Thymus (tissue), 11 donors: Measurements from ENCODE around the gene CAMTA1. TPM values are rescaled to one million over a fixed set of nuclear protein-coding genes. Genes with fewer than 3 reads are reported as not detected.
"Not testable (repeated sequence)": the region's sequence is repeated elsewhere in the genome, so short reads cannot be mapped to it uniquely, and the experiment has no call there.

Source experiments
- DNase-seq, 9 donors: peaks; one replicate each; pipeline ENCODE4 v3.0.0-alpha.2; 2013; ENCODE audit warnings: low spot score in 9 of 9, low read depth in 6 of 9, missing footprints in 1 of 9
- H3K27ac ChIP-seq, 2 donors: one replicate each; pipeline ENCODE4 v1.5.1; 2013; ENCODE audit warnings: control low read depth in 1 of 2, low read depth in 1 of 2, low read length in 1 of 2, mild to moderate bottlenecking in 1 of 2, moderate library complexity in 1 of 2
- H3K27me3 ChIP-seq, 2 donors: one replicate each; pipeline ENCODE4 v1.5.1; 2013; ENCODE audit warnings: low read length in 1 of 2; ENCODE audit not compliant: control insufficient read depth in 2 of 2, insufficient read depth in 1 of 2
- H3K36me3 ChIP-seq, 2 donors: one replicate each; pipeline ENCODE4 v1.5.1; 2013; ENCODE audit warnings: low read length in 1 of 2, mild to moderate bottlenecking in 1 of 2, moderate library complexity in 1 of 2; ENCODE audit not compliant: control insufficient read depth in 2 of 2, insufficient read depth in 2 of 2
- H3K4me1 ChIP-seq, 2 donors: one replicate each; pipeline ENCODE4 v1.5.1; 2013; ENCODE audit warnings: low read length in 2 of 2; ENCODE audit not compliant: control insufficient read depth in 2 of 2, insufficient read depth in 2 of 2
- H3K4me3 ChIP-seq, 2 donors: one replicate each; pipeline ENCODE4 v1.5.1; 2013; ENCODE audit warnings: low read length in 2 of 2, control low read depth in 1 of 2, mild to moderate bottlenecking in 1 of 2
- H3K9me3 ChIP-seq, 2 donors: one replicate each; pipeline ENCODE4 v1.5.1; 2013; ENCODE audit warnings: low read length in 1 of 2, mild to moderate bottlenecking in 1 of 2; ENCODE audit not compliant: control insufficient read depth in 2 of 2, insufficient read depth in 1 of 2
- WGBS: extraction: QIAGEN DNeasy Blood & Tissue Kit; methylation state at CpG from one replicate; pipeline ENCODE4 v1.1.7; 2013; 5-methylcytosine and 5-hydroxymethylcytosine counted together
- polyA plus RNA-seq: library from polyadenylated mRNA; stranded (reverse); fragments of 200-250 nt; gene quantifications from one replicate; pipeline ENCODE4 v1.2.3, GENCODE V29; 2013
- total RNA-seq: library from RNA; stranded (reverse); fragments of 120-200 nt; gene quantifications from one replicate; pipeline ENCODE4 v1.2.4, GENCODE V29; 2013
- donor health status: healthy.

The CAMTA1 gene
- total and polyA plus RNA-seq, 2 donors = 32.0 to 158 TPM

DNA sequence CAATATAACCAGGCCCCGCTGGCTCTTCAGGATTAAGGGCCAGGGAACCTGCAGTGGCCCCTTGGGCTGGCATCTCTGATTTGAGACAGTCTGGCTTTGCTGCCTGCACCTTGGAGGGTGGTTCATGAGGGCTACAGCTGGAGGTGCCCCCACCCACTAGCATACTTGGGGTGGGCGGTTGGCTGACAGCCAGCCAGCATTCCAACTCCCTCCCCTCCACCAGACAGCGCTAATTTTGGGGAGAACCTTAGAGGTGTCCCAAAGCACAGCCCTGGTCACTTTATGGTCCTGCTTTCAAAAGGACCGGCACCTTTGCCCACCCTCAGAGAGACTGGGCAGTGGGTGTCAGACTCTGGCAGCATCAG, 805.2 kb downstream of the CAMTA1 start:
- Histone ChIP-seq H3K4me3 (no peak overlapping the region), H3K36me3 (no peaks in the 10 kb centered on the region), H3K4me1 (no peaks in the 10 kb centered on the region), H3K27me3 (no peaks in the 10 kb centered on the region), H3K27ac (no peak overlapping the region), H3K9me3 (no peaks in the 10 kb centered on the region)
- 95% methylated on average over 4 of the region's 4 CpGs for WGBS
- no peak for DNase-seq

DNA sequence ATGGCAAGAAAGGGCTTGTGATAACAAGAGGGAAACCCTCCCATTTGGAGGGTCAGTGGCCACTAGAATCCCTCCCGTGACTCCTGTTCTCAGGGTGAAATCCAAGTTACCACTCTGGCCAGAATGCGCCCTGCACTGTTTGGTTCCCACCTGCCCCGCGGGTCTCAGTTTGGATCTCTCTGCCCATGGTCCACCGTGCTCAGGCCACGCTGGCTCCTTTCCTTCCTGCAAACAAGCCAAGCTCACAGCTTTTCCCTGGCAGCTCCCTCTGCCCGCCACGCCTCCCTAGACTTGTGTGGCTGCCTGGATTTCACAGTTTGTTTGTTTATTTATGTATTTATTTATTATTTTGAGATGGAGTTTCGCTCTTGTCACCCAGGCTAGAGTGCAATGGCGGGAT, 806.3 kb downstream of the CAMTA1 start:
- WGBS = 95% methylated on average over 10 of the region's 10 CpGs
- no peak for DNase-seq
- no peak overlapping the region for H3K27ac ChIP-seq
- no peaks in the 10 kb centered on the region for H3K36me3 ChIP-seq
- no peaks in the 10 kb centered on the region for H3K4me1 ChIP-seq
- no peak overlapping the region for H3K4me3 ChIP-seq
- no peaks in the 10 kb centered on the region for H3K27me3 ChIP-seq
- H3K9me3 ChIP-seq = no peaks in the 10 kb centered on the region

DNA sequence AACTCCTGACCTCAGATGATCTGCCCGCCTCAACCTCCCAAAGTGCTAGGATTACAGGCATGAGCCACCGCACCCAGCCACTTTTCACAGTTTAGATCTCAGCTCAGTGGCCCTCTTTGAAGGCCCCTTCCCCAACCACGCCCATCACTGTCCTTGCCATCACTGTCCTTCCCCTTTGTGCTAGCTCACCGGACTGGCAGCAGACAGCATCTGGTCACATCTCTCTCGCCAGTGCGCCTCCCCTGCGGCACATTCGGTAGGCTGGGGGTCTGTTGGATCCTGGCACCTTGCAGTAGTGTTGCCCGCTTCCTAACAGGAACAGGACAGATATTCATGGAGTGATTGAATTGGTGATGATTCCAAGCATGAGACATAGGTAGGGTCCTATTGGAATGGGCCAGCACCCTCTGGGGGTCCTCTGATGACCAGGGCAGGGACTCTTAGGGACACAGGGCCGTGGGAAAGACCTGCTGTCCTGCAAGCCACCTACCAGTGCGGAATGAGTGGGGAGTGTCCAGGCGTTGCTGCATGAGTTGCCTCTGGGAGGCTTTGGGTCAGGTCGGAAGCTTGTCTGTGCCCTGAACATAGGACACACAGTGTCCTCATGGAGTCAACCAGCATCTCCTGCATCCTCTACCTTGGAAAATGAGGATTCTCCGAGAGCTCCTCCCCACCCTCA, 807.0 kb downstream of the CAMTA1 start:
- 94% methylated on average over 14 of the region's 14 CpGs for WGBS

DNA sequence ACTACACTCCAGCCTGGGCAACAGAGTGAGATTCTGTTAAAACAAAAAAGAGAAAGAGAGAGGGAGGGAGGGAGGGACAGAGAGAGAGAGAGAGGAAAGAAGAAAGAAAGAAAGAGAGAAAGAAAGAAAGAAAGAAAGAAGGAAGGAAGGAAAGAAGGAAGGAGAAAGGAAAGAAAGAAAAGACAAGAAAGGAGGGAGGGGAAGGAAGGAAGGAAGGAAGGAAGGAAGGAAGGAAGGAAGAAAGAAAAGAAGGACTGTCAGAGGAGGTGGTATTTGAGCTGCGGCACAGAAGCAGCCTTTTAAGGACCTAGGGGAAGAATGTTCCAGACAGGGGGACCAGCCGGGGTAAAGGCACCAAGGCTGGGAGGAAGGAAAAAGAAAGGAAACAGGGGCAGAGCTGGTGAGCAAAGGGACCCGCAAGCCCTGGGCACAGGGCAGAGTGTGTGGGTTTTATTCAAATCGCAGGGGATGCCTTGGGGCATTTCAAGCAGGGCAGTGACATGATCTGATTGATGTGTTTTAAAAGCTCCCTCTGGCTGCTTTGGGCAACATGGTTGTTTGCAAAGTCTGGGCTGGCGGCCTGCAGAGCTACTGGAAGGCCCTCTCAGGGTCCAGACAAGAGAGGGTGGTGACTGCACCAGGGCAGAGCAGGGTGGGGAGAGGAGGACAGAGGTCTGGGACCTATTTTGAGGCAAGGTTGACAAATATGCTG, 808.9 kb downstream of the CAMTA1 start:
- WGBS = 65% methylated on average over 5 of the region's 5 CpGs
- Histone ChIP-seq H3K27ac (no peak overlapping the region), H3K4me1 (no peaks in the 10 kb centered on the region), H3K4me3 (no peak overlapping the region), H3K27me3 (no peaks in the 10 kb centered on the region), H3K36me3 (no peaks in the 10 kb centered on the region), H3K9me3 (no peaks in the 10 kb centered on the region)
- DNase-seq = no peak

More for the DNA sequence above, 807.0 kb downstream of the CAMTA1 start:
- no peaks in the 10 kb centered on the region for H3K9me3 ChIP-seq
- H3K36me3 ChIP-seq = no peaks in the 10 kb centered on the region
- H3K27ac ChIP-seq = no peak overlapping the region
- H3K27me3 ChIP-seq = no peaks in the 10 kb centered on the region
- no peaks in the 10 kb centered on the region for H3K4me1 ChIP-seq
- DNase-seq = no peak
- no peak overlapping the region for H3K4me3 ChIP-seq

DNA sequence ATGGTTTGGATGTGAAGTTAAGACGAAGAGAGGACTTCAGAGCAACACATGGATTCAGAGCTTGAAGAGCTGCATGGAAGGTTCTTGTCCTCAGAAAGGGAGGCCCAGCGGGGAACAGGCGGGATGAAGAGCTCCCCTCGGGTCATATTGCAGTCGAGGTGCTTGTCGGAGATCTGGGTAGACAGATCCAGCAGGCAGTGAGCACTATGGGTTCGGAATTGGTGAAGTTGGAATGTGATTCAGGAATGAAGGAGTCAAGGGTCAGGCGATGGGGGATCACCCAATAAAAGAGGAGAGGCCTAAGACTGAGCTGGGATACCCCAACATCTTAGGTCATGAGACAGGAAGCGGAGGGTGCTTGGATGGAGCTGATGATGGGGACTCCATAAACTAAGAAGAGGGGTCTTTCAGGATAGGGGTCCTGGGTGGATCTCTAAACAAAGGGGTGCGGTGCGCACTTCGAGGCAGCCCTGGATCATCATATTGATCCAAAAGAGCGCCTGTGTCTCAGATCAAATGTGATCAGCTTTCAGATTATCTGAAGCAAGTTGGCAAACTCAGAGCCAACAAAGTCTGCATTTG, 809.6 kb downstream of the CAMTA1 start:
- Histone ChIP-seq H3K27me3 (no peaks in the 10 kb centered on the region), H3K36me3 (no peaks in the 10 kb centered on the region), H3K4me1 (no peaks in the 10 kb centered on the region), H3K27ac (no peak overlapping the region), H3K4me3 (no peak overlapping the region), H3K9me3 (no peaks in the 10 kb centered on the region)
- no peak for DNase-seq
- 94% methylated on average over 13 of the region's 13 CpGs for WGBS

DNA sequence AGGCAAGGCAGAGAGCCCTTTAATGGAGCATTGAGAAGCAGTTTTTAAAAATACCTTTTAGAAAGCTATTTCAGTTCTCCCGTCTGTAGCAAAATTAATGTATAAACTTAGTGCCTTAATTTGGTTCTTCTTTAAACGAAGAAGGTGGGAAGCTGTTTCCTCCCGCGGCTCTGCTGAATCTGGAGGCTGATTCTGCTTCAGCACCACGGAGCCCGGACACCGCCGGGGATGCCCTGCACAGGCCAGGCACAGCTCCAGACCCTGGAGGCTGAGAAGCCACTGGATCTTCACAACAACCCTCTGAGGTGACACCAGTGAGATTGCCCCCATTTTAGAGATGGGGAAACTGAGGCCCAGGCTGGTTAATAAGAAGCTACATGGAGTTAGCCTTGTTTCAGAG, 810.1 kb downstream of the CAMTA1 start:
- H3K4me1 ChIP-seq = no peaks in the 10 kb centered on the region
- WGBS = 80% methylated on average over 8 of the region's 8 CpGs
- no peaks in the 10 kb centered on the region for H3K9me3 ChIP-seq
- no peak overlapping the region for H3K4me3 ChIP-seq
- H3K27ac ChIP-seq = no peak overlapping the region
- no peaks in the 10 kb centered on the region for H3K27me3 ChIP-seq
- DNase-seq = no peak
- no peaks in the 10 kb centered on the region for H3K36me3 ChIP-seq

DNA sequence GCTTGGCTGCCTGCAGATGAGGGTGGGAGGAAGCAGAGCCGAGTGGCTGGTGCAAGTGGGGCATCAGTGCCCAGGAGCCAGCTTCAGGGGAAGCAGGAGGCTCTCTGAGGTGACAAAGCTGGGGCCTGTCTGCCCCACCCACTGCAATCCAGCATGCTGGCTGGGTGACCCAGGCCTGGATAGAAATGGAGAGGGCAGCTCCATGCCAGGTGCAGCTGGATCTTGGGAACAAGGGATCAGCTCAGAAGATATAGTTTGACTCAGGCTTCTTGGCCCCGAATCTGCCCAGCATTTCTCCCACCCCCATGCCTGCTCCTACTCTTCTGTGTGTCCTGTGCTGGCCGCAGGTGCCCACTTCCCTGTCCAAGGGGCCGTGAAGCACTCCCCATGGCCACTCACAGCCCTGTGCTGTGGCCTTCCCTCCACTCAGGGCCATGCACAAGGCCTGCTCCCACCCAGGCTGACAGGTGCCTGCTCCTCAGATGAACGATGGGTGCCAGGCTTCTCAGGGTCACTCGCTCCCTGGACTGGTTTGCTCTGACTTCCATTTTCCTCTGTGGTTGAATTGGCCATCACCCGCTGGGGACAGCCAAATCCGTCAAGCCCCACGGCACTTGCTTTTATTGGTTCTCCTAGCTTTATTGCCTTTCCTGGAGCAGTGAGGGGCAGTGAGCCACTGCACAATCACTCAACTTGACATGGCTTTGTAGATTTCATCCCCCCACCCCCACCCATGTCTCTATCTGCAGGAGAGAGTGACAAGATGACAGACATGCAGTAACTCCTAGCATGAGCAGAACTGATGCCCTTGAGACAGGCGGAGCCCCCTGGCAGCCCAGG, 811.1 kb downstream of the CAMTA1 start:
- no peaks in the 10 kb centered on the region for H3K4me1 ChIP-seq
- no peaks in the 10 kb centered on the region for H3K27me3 ChIP-seq
- H3K4me3 ChIP-seq = no peak overlapping the region
- no peak overlapping the region for H3K27ac ChIP-seq
- H3K36me3 ChIP-seq = no peaks in the 10 kb centered on the region
- no peaks in the 10 kb centered on the region for H3K9me3 ChIP-seq
- 90% methylated on average over 10 of the region's 10 CpGs for WGBS
- DNase-seq = no peak

DNA sequence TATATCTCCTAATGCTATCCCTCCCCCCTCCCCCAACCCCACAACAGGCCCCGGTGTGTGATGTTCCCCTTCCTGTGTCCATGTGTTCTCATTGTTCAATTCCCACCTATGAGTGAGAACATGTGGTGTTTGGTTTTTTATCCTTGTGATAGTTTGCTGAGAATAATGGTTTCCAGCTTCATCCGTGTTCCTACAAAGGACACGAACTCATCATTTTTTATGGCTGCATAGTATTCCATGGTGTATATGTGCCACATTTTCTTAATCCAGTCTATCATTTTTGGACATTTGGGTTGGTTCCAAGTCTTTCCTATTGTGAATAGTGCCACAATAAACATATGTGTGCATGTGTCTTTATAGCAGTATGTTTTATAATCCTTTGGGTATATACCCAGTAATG, 812.8 kb downstream of the CAMTA1 start:
- H3K9me3 ChIP-seq = not testable (repeated sequence)
- WGBS = 89% methylated on average over 2 of the region's 3 CpGs

DNA sequence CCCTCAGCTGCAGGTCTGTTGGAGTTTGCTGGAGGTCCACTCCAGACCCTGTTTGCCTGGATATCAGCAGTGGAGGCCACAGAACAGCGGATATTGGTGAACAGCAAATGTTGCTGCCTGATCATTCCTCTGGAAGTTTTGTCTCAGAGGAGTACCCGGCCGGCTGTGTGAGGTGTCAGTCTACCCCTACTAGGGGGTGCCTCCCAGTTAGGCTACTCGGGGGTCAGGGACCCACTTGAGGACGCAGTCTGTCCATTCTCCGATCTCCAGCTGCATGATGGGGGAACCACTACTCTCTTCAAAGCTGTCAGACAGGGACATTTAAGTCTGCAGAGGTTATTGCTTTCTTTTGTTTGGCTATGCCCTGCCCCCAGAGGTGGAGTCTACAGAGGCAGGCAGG, 819.7 kb downstream of the CAMTA1 start:
- not testable (repeated sequence) for DNase-seq, H3K27me3 ChIP-seq, H3K4me3 ChIP-seq, H3K9me3 ChIP-seq, H3K27ac ChIP-seq, H3K36me3 ChIP-seq, H3K4me1 ChIP-seq
- WGBS = 95% methylated on average over 6 of the region's 6 CpGs

More for the DNA sequence above, 812.8 kb downstream of the CAMTA1 start:
- not testable (repeated sequence) for H3K4me1 ChIP-seq, H3K4me3 ChIP-seq, DNase-seq, H3K27me3 ChIP-seq, H3K36me3 ChIP-seq, H3K27ac ChIP-seq
